ENCODE results near the gene RFTN2.
"Not testable (repeated sequence)": the region's sequence is repeated elsewhere in the genome, so short reads cannot be mapped to it uniquely, and the experiment has no call there.

The RFTN2 gene

GRCh38 chr2:197647961-197648690 lies 27.3 kb downstream of the RFTN2 start:
- no peak overlapping the region for H3K4me3 ChIP-seq (replicated peaks; ENCODE audit: low read depth, low read length)
- TF ChIP-seq CTCF (IDR thresholded peaks at IDR 0.05; ENCODE audit: low read depth, low read length, missing control alignments), result no peak
- no peak for DNase-seq (ENCODE audit: extremely low read depth, low read depth)

- DNase-seq (ENCODE audit: extremely low read depth, low read depth), result no peak
- TF ChIP-seq CTCF (IDR thresholded peaks at IDR 0.05; ENCODE audit: low read depth, low read length, missing control alignments), result no peak
- no peak overlapping the region for H3K4me3 ChIP-seq (replicated peaks; ENCODE audit: low read depth, low read length)
Observed at GRCh38 chr2:197641666-197642065, 33.7 kb downstream of the RFTN2 start.

GRCh38 chr2:197640571-197641122 lies 34.7 kb downstream of the RFTN2 start:
- H3K4me3 ChIP-seq (replicated peaks; ENCODE audit: low read depth, low read length); DNase-seq (ENCODE audit: extremely low read depth, low read depth): not testable (repeated sequence)

- DNase-seq (ENCODE audit: extremely low read depth, low read depth), result no peak
- no peak for TF ChIP-seq CTCF (IDR thresholded peaks at IDR 0.05; ENCODE audit: low read depth, low read length, missing control alignments)
- H3K4me3 ChIP-seq (replicated peaks; ENCODE audit: low read depth, low read length), result no peak overlapping the region
Observed at GRCh38 chr2:197633109-197633657, 42.2 kb downstream of the RFTN2 start.

GRCh38 chr2:197628043-197628500 lies 47.3 kb downstream of the RFTN2 start:
- no peak for DNase-seq (ENCODE audit: extremely low read depth, low read depth)
- no peak overlapping the region for H3K4me3 ChIP-seq (replicated peaks; ENCODE audit: low read depth, low read length)
- TF ChIP-seq CTCF (IDR thresholded peaks at IDR 0.05; ENCODE audit: low read depth, low read length, missing control alignments), result no peak

- no peak for TF ChIP-seq CTCF (IDR thresholded peaks at IDR 0.05; ENCODE audit: low read depth, low read length, missing control alignments)
- no peak for DNase-seq (ENCODE audit: extremely low read depth, low read depth)
- H3K4me3 ChIP-seq (replicated peaks; ENCODE audit: low read depth, low read length), result no peak overlapping the region
Observed at GRCh38 chr2:197626965-197627625, 48.3 kb downstream of the RFTN2 start.

- no peak overlapping the region for H3K4me3 ChIP-seq (replicated peaks; ENCODE audit: low read depth, low read length)
- no peak for TF ChIP-seq CTCF (IDR thresholded peaks at IDR 0.05; ENCODE audit: low read depth, low read length, missing control alignments)
- no peak for DNase-seq (ENCODE audit: extremely low read depth, low read depth)
Observed at GRCh38 chr2:197620133-197620532, 55.3 kb downstream of the RFTN2 start.

Data from HFF-Myc (cell line).